PC-3 (cell line): Measurements from ENCODE around the gene HINFP. TPM values are rescaled to one million over a fixed set of nuclear protein-coding genes. Genes with fewer than 3 reads are reported as not detected.

Experiments
- ATAC-seq: fragments of 200-7000 bp; cut with Tn5 transposase; 2 replicates; pipeline ENCODE4 v1.9.1; 2020; ENCODE audit warnings: mild to moderate bottlenecking, moderate library complexity
- BruUV-seq: library from RNA; stranded (reverse); fragments of 400-500 nt; replicated peaks from 2 replicates; lab custom pipeline; 2021; lab: Mats Ljungman, UMichigan
- CTCF ChIA-PET: fragments of 300-600 bp; sonication (Branson Sonifier 250); formaldehyde crosslinking; loops from one replicate; lab custom pipeline; 2022; ENCODE audit warnings: antibody characterized with exemption; lab: Charles Lee
- POLR2A ChIA-PET: fragments of 300-600 bp; sonication (Branson Sonifier 250); formaldehyde crosslinking; loops from one replicate; lab custom pipeline; 2022; ENCODE audit warnings: antibody characterized with exemption; ENCODE audit not compliant: unreplicated experiment; lab: Charles Lee
- DNase-seq: peaks from one replicate; pipeline ENCODE4 v3.0.0-alpha.2; 2015
- H2AFZ ChIP-seq: fragments of 300-600 bp; sonication (generic); 2 replicates; pipeline ENCODE4 v1.6.0; 2016; ENCODE audit warnings: antibody characterized with exemption, low read length
- H3F3A ChIP-seq: fragments of 300-600 bp; sonication (generic); one replicate; pipeline ENCODE4 v1.6.0; 2017; ENCODE audit warnings: antibody characterized with exemption, low read length, control low read depth, mild to moderate bottlenecking; ENCODE audit not compliant: unreplicated experiment
- H3K27ac ChIP-seq: fragments of 300-600 bp; sonication (generic); 2 replicates; pipeline ENCODE4 v1.5.1; 2016; ENCODE audit warnings: mild to moderate bottlenecking, low read length
- H3K27me3 ChIP-seq: fragments of 300-600 bp; sonication (generic); 2 replicates; pipeline ENCODE4 v1.6.1; 2016; ENCODE audit warnings: low read length, mixed read lengths
- H3K36me3 ChIP-seq: fragments of 300-600 bp; sonication (generic); 2 replicates; pipeline ENCODE4 v1.6.1; 2016; ENCODE audit warnings: low read depth, mixed run types, low read length, mixed read lengths
- H3K4me1 ChIP-seq: fragments of 300-600 bp; sonication (generic); 2 replicates; pipeline ENCODE4 v1.5.1; 2016; ENCODE audit warnings: low read length; ENCODE audit not compliant: insufficient read depth
- H3K4me2 ChIP-seq: fragments of 300-600 bp; sonication (generic); 2 replicates; pipeline ENCODE4 v1.6.0; 2016; ENCODE audit warnings: low read length
- H3K4me3 ChIP-seq: fragments of 300-600 bp; sonication (generic); 2 replicates; pipeline ENCODE4 v1.5.1; 2016; ENCODE audit warnings: mild to moderate bottlenecking, low read length, mixed read lengths
- H3K79me2 ChIP-seq: fragments of 300-600 bp; sonication (generic); 2 replicates; pipeline ENCODE4 v1.6.1; 2017; ENCODE audit warnings: low read length, mixed read lengths
- H3K9ac ChIP-seq: fragments of 300-600 bp; sonication (generic); 2 replicates; pipeline ENCODE4 v1.6.0; 2016; ENCODE audit warnings: mild to moderate bottlenecking, low read length
- H3K9me2 ChIP-seq: fragments of 300-600 bp; sonication (generic); replicated peaks from 2 replicates; pipeline ENCODE4 v1.6.1; 2016; ENCODE audit warnings: mixed run types, low read length, mixed read lengths
- H3K9me3 ChIP-seq: fragments of 300-600 bp; sonication (generic); 2 replicates; pipeline ENCODE4 v1.6.1; 2016; ENCODE audit warnings: low read length, mixed read lengths
- H4K20me1 ChIP-seq: fragments of 300-600 bp; sonication (generic); 2 replicates; pipeline ENCODE4 v1.6.1; 2016; ENCODE audit warnings: low read length, mixed read lengths
- CTCF ChIP-seq: fragments of 300-600 bp; sonication (generic); conservative IDR thresholded peaks from 2 replicates; pipeline ENCODE4 v1.5.1; 2017; ENCODE audit warnings: antibody characterized with exemption, low read depth, mild to moderate bottlenecking, low read length
- EZH2 ChIP-seq: fragments of 300-600 bp; sonication (generic); IDR thresholded peaks from one replicate; pipeline ENCODE4 v1.6.1; 2017; ENCODE audit warnings: antibody characterized with exemption, mild to moderate bottlenecking, low read length; ENCODE audit not compliant: unreplicated experiment
- EZH2phosphoT487 ChIP-seq: fragments of 300-600 bp; sonication (generic); IDR thresholded peaks from 2 replicates; pipeline ENCODE4 v1.6.1; 2018; ENCODE audit warnings: mild to moderate bottlenecking, antibody characterized with exemption, low read length, borderline replicate concordance
- intact Hi-C: fragments of 100-400 bp; cut with micrococcal nuclease; formaldehyde crosslinking; loops from 2 replicates; pipeline ENCODE4 v1.9.0; 2023
- total RNA-seq: library from RNA; depleted of rRNA; stranded (reverse); fragments of >200 nt; gene quantifications from 2 replicates; pipeline ENCODE4 v1.2.3, GENCODE V29; 2014

HINFP gene
- total RNA-seq, 1 experiment from 2014 or later = 24.7 TPM

DNA sequence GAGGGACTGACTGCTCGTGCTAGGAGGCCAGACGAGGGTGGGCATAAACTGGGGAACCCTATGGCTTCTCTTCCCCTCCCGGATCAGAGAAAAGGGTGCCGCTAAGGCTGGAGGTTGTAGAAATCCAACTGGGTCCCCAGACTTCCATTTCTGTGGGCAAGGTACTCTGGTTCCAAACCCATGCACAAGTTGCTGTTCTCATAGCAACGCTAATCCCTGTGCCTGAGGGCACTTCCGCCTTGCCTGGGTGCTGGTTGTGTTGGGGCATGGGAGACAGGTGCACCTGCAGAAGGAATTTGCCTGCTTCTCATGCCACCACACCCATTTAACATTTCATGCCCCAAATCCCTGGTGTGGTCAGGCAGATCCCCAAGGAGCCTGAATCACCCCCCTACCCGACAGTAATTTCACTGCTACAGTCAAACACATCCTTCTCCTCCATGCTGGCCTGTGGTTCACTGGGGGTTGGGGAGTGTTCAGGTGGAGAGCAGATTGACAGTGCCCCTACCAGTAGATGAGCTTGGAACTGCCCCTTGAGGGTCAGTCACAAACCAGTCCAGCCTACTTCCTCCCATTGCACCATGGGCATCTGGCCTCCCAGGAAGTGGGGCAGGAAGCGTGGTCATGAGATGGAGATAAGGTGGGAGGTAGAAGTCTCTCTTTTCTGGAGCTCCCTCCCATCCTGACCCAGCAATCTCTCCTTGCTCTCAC, 13.1 kb upstream of the HINFP start:
- Histone ChIP-seq H4K20me1 (no peaks in the 10 kb centered on the region), H3K9ac (peak overlapping the region; percentile 83), H3K9me3 (no peaks in the 10 kb centered on the region), H3K79me2 (peaks cover 37% of the 10 kb centered on the region), H2AFZ (peak overlapping the region; percentile 89), H3K27me3 (no peaks in the 10 kb centered on the region), H3K4me1 (peaks cover 26% of the 10 kb centered on the region), H3K4me2 (peak overlapping the region; percentile 98), H3K36me3 (peaks cover 21% of the 10 kb centered on the region; the same call in 1 of the 2 replicates), H3K4me3 (peak overlapping the region; percentile 97), H3K27ac (peak overlapping the region; percentile 36), H3F3A (no peaks in the 10 kb centered on the region), H3K9me2 (no peaks in the 10 kb centered on the region)
- CTCF ChIA-PET = no interaction called here
- intact Hi-C loops = loop anchor here (1.0 kb wide), 1 partner anchor 13 kb away; the partner anchor contains the start of gene HINFP
- POLR2A ChIA-PET = no interaction called here
- peak; percentile 53 for ATAC-seq
- no peak for TF ChIP-seq EZH2
- no peak for TF ChIP-seq EZH2phosphoT487
- TF ChIP-seq CTCF = no peak
- BruUV-seq = TSS peak; percentile 36
- DNase-seq = peak; percentile 92

DNA sequence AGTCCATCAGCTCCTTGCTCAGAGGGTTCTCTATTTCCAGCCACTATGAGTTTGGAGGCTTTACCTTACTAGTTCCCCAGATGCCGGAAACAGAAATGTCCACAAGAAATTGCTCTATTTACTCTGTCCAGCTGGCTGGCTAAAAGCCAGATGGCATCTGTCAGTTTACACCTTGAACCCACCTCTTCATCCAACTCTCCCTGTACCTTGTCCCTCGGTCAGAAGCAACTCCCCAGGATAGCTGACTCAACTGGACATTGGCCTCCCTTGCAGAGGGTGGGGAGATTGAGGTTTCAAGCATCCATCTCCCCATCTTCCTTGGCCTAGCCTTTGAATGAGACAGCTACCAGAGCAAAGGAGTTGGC, 12.5 kb upstream of the HINFP start:
- ChIA-PET CTCF (no interaction called here), POLR2A (no interaction called here)
- H3F3A ChIP-seq = no peaks in the 10 kb centered on the region
- H3K27me3 ChIP-seq = no peaks in the 10 kb centered on the region
- peaks cover 23% of the 10 kb centered on the region; the same call in 1 of the 2 replicates for H3K36me3 ChIP-seq
- no peak for TF ChIP-seq EZH2phosphoT487
- no peak for TF ChIP-seq CTCF
- ATAC-seq (no peak), DNase-seq (no peak)
- H2AFZ ChIP-seq = no peak overlapping the region
- intact Hi-C loops = loop anchor here (1.0 kb wide), 1 partner anchor 12 kb away; the partner anchor contains the start of gene HINFP
- H3K9ac ChIP-seq = no peak overlapping the region
- peak overlapping the region; percentile 98 for H3K4me2 ChIP-seq
- H3K4me3 ChIP-seq = peak overlapping the region; percentile 97
- H3K79me2 ChIP-seq = peaks cover 34% of the 10 kb centered on the region
- no peak overlapping the region for H3K27ac ChIP-seq
- no peaks in the 10 kb centered on the region for H4K20me1 ChIP-seq
- H3K4me1 ChIP-seq = peaks cover 21% of the 10 kb centered on the region
- H3K9me3 ChIP-seq = no peaks in the 10 kb centered on the region
- BruUV-seq = no TSS peak
- H3K9me2 ChIP-seq = no peaks in the 10 kb centered on the region

DNA sequence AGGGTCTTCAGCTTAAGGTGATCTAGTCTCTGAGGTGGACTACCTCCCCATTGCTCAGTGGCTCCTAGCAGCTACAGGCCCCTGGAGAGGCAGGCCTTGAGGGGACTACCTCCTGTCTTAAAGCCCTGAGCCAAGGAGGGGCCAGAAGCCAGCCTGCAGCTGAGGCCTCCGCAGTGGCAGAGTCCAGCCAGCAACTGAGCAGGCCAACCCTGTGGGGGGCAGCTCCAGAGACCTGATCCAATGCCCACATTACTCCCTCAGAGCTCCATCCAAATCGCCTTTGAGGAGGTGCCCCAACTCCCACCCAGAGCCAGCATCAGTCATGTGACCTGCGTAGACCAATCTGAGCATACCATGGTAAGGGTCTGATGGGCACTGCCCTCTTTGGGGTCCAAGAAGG, 11.5 kb upstream of the HINFP start:
- POLR2A ChIA-PET = no interaction called here
- Histone ChIP-seq H3F3A (no peaks in the 10 kb centered on the region), H2AFZ (no peak overlapping the region), H3K79me2 (peaks cover 30% of the 10 kb centered on the region), H3K36me3 (peaks cover 33% of the 10 kb centered on the region; the same call in 1 of the 2 replicates), H3K4me2 (no peak overlapping the region), H3K27me3 (no peaks in the 10 kb centered on the region), H3K27ac (no peak overlapping the region), H3K9me2 (no peaks in the 10 kb centered on the region), H3K9ac (no peak overlapping the region), H4K20me1 (no peaks in the 10 kb centered on the region), H3K9me3 (no peaks in the 10 kb centered on the region), H3K4me1 (peaks cover 19% of the 10 kb centered on the region), H3K4me3 (no peak overlapping the region)
- CTCF ChIA-PET = no interaction called here
- intact Hi-C loops = no loop called here
- ATAC-seq = no peak
- TF ChIP-seq EZH2 = no peak
- TF ChIP-seq CTCF = no peak
- no peak for TF ChIP-seq EZH2phosphoT487
- BruUV-seq = no TSS peak
- no peak for DNase-seq
